ENCODE measurements around the gene ZBTB16. TPM values are rescaled to one million over a fixed set of nuclear protein-coding genes. Genes with fewer than 3 reads are reported as not detected.

The ZBTB16 gene
- total RNA-seq, 1 donor from 2014 or later: 171 TPM

DNA sequence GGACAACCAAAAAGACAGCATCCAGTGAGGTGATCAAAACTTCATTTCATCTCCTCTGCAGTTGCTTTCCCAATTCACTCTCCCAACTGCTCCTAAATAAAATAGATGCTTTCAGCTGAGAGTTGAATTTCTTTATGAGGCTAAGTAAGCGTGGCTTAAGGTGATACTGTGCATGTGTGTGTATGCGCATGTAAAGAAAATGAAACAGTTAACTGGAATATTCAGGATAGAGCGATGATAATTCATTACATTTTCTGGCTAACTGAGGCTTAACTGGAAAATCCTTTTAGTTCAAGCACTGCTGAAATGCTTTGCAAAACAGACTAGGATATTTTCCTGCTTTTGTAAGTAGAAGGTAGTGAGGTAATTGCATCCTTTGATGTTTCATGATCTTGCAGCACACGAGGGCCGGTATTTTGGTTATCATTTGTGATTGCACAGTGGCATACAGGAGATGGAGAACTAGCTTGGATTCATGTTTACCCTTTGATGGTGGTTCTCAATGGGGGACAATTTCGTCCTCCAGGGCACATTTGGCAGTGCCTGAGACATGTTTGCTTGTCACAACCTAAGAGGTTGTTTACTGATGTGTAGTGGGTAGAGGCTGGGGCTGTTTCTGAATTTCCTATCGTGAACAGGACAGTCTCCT lies 71.2 kb downstream of the ZBTB16 start:
- H3K36me3 ChIP-seq: peaks cover 21% of the 10 kb centered on the region
- no peak overlapping the region for H3K4me3 ChIP-seq
- peaks cover 100% of the 10 kb centered on the region for H3K4me1 ChIP-seq
- ATAC-seq (no peak), DNase-seq (no peak)
- no peak overlapping the region for H3K27ac ChIP-seq
- H3K27me3 ChIP-seq (ENCODE audit: low read depth): no peaks in the 10 kb centered on the region
- intact Hi-C loops (cut with DNase I): no loop called here
- TF ChIP-seq, protein P1, sequence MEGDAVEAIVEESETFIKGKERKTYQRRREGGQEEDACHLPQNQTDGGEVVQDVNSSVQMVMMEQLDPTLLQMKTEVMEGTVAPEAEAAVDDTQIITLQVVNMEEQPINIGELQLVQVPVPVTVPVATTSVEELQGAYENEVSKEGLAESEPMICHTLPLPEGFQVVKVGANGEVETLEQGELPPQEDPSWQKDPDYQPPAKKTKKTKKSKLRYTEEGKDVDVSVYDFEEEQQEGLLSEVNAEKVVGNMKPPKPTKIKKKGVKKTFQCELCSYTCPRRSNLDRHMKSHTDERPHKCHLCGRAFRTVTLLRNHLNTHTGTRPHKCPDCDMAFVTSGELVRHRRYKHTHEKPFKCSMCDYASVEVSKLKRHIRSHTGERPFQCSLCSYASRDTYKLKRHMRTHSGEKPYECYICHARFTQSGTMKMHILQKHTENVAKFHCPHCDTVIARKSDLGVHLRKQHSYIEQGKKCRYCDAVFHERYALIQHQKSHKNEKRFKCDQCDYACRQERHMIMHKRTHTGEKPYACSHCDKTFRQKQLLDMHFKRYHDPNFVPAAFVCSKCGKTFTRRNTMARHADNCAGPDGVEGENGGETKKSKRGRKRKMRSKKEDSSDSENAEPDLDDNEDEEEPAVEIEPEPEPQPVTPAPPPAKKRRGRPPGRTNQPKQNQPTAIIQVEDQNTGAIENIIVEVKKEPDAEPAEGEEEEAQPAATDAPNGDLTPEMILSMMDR (IDR thresholded peaks at IDR 0.05): no peak
- no peaks in the 10 kb centered on the region for H3K9me3 ChIP-seq

DNA sequence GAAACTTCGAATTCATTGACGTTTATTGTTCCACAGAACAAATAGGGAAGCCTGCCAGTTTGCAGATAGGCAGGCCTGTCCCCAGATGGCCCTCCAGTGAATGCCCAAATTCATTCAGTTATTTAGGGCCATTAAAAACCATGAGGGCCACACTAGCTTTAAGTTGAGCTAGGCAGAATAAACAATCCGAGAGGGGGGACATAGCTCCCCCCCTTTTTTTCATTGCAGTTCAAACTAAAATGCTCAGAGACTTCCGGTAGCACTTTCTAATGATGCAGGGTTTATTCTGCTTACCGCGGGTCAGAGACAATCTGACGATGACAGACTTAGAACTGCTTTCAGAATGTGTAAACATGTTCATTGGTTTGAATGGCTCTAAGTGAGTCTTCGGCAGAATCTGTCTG lies 72.0 kb downstream of the ZBTB16 start:
- DNase-seq: no peak
- Histone ChIP-seq H3K27ac (peak overlapping the region; percentile 51), H3K27me3 (ENCODE audit: low read depth) (no peaks in the 10 kb centered on the region), H3K4me3 (no peak overlapping the region), H3K9me3 (no peaks in the 10 kb centered on the region), H3K36me3 (peaks cover 14% of the 10 kb centered on the region), H3K4me1 (peaks cover 100% of the 10 kb centered on the region)
- intact Hi-C loops (cut with DNase I): no loop called here
- ATAC-seq: no peak
- TF ChIP-seq, protein P1 (IDR thresholded peaks at IDR 0.05): no peak

DNA sequence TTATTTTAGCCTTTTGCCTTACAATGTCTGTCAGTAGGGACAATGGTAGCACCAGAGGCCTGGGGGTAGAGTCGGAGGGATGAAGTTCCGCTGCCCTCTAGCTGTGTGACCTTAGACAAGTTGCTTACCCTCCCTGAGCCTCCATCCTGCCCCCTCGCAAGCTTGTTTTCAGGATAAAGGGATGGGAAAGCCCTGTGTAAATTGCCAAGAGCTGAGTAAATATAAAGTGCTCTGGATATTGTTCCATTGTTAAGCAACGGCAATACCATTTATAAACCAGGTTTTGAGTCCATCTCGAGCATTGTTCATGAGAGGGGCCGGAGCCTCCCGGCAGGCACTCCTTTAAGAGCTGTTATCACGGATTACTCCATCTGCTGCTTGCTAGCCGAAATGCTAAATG lies 72.9 kb downstream of the ZBTB16 start:
- Histone ChIP-seq H3K27ac (peak overlapping the region; percentile 8), H3K4me3 (no peak overlapping the region), H3K9me3 (no peaks in the 10 kb centered on the region), H3K27me3 (ENCODE audit: low read depth) (no peaks in the 10 kb centered on the region), H3K4me1 (peaks cover 100% of the 10 kb centered on the region), H3K36me3 (peaks cover 11% of the 10 kb centered on the region)
- TF ChIP-seq, protein P1 (IDR thresholded peaks at IDR 0.05): no peak
- DNase-seq (no peak), ATAC-seq (no peak)
- intact Hi-C loops (cut with DNase I): no loop called here

DNA sequence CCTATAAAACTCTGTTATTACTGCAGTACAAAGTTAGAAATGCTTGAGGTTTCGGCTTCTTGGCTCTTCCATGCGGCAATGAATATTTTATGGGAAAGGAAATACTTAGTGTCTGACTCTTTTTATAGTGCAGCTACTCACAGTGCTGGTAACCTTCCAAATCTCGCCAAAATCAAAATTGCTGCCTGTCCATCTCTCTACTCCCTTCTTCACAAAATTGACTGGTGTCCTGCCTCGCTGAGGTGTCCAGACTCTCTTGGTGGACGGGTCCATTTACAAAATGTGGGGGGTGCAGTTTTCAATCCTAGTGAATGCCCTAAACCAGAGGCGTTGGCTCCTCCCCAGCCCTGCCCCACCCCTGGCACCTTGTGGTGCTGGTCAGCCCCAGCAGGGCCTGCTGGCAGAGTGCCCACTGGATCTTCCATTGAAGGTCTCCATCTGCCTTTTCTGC lies 73.5 kb downstream of the ZBTB16 start:
- no peaks in the 10 kb centered on the region for H3K27me3 ChIP-seq (ENCODE audit: low read depth)
- DNase-seq (no peak), ATAC-seq (no peak)
- peak overlapping the region; percentile 8 for H3K27ac ChIP-seq
- H3K4me3 ChIP-seq: no peak overlapping the region
- H3K9me3 ChIP-seq: no peaks in the 10 kb centered on the region
- intact Hi-C loops (cut with DNase I): no loop called here
- peaks cover 10% of the 10 kb centered on the region for H3K36me3 ChIP-seq
- H3K4me1 ChIP-seq: peaks cover 100% of the 10 kb centered on the region
- TF ChIP-seq, protein P1 (IDR thresholded peaks at IDR 0.05): no peak

DNA sequence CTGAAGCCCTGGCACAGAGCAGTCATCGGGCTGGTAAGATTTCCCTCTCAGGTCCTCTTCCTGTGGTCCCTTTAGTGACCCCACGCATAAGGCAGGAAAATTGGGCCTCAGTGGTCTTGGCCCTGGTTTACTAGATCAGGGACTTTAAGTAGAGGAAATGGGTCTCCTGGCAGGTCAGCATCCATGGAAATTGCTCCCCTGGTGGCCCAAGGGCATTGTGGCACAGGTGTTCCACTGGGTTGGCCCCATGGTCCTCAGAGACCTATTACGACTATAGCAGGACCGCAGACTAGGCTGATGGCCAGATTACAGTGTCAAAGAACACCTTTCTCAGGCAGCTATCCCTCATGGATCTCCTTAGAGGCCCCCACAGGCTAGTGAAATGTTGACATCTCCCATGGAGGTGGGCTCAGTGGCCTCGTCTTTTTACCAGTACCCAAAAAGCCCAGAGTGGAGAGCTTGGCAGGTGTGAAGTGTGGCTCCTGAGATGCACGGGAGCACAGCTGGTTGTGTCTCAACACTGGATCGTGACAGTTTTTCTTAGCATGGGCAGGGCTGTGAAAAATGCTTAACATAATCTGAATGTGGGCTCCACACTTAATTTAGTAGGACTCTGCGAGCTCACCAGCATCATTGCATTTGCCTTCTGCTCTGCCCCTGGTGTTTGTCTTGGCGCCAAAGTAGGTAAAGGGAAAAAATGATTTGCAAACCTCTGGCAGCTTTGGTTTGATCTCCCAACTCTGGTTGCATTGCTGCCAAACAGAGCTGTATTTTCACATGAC lies 74.2 kb downstream of the ZBTB16 start:
- Histone ChIP-seq H3K27ac (no peak overlapping the region), H3K9me3 (no peaks in the 10 kb centered on the region), H3K36me3 (peaks cover 10% of the 10 kb centered on the region), H3K27me3 (ENCODE audit: low read depth) (no peaks in the 10 kb centered on the region), H3K4me1 (peaks cover 100% of the 10 kb centered on the region), H3K4me3 (no peak overlapping the region)
- TF ChIP-seq, protein P1 (IDR thresholded peaks at IDR 0.05): no peak
- intact Hi-C loops (cut with DNase I): no loop called here
- ATAC-seq (no peak), DNase-seq (no peak)

All from lower lobe of right lung (tissue), 2 donors.